Astrocyte (in vitro differentiated cells and primary cell): Measurements from ENCODE around the gene HOXD10. TPM values are rescaled to one million over a fixed set of nuclear protein-coding genes. Genes with fewer than 3 reads are reported as not detected.

Experiments
- DNase-seq: peaks from one replicate; pipeline ENCODE4 v3.0.0-alpha.2; 2010; ENCODE audit warnings: low read depth
- FAIRE-seq: peaks from 2 replicates; lab custom pipeline; 2011; peaks lifted over from hg19 to GRCh38; lab: Jason Lieb, UNC
- H2AFZ ChIP-seq: 2 replicates; pipeline ENCODE4 v1.6.0; 2012; ENCODE audit warnings: low read depth, low read length, inconsistent platforms
- H3K27ac ChIP-seq: 2 replicates; pipeline ENCODE4 v1.5.1; 2011; ENCODE audit warnings: low read depth, low read length, inconsistent platforms
- H3K27me3 ChIP-seq: 2 replicates; pipeline ENCODE4 v1.6.0; 2011; ENCODE audit warnings: low read length, inconsistent platforms; ENCODE audit not compliant: insufficient read depth
- H3K36me3 ChIP-seq: 2 replicates; pipeline ENCODE4 v1.5.1; 2011; ENCODE audit warnings: low read length, inconsistent platforms; ENCODE audit not compliant: insufficient read depth
- H3K4me1 ChIP-seq: 2 replicates; pipeline ENCODE4 v1.5.1; 2011; ENCODE audit warnings: low read length, inconsistent platforms; ENCODE audit not compliant: insufficient read depth
- H3K4me2 ChIP-seq: 2 replicates; pipeline ENCODE4 v1.6.0; 2012; ENCODE audit warnings: low read length, inconsistent platforms
- H3K4me3 ChIP-seq: 2 replicates; pipeline ENCODE4 v1.5.1; 2011; ENCODE audit warnings: low read depth, mild to moderate bottlenecking, low read length, inconsistent platforms; ENCODE audit not compliant: insufficient read depth
- H3K79me2 ChIP-seq: 2 replicates; pipeline ENCODE4 v1.6.0; 2012; ENCODE audit warnings: mild to moderate bottlenecking, low read length, inconsistent platforms; ENCODE audit not compliant: insufficient read depth
- H3K9ac ChIP-seq: 2 replicates; pipeline ENCODE4 v1.6.0; 2012; ENCODE audit warnings: mild to moderate bottlenecking, low read length, inconsistent platforms
- H3K9me3 ChIP-seq: 2 replicates; pipeline ENCODE4 v1.5.1; 2012; ENCODE audit warnings: low read depth, mild to moderate bottlenecking, low read length, inconsistent platforms; ENCODE audit not compliant: insufficient read depth
- H4K20me1 ChIP-seq: 2 replicates; pipeline ENCODE4 v1.6.0; 2012; ENCODE audit warnings: low read length, inconsistent platforms; ENCODE audit not compliant: insufficient read depth
- H3K27ac Mint-ChIP-seq: one replicate; pipeline ENCODE4 v1.8.0; 2021; ENCODE audit warnings: mild to moderate bottlenecking, mixed read lengths; ENCODE audit not compliant: unreplicated experiment
- H3K27me3 Mint-ChIP-seq: one replicate; pipeline ENCODE4 v1.8.0; 2021; ENCODE audit warnings: low read depth, mixed read lengths; ENCODE audit not compliant: unreplicated experiment
- H3K36me3 Mint-ChIP-seq: one replicate; pipeline ENCODE4 v1.8.0; 2021; ENCODE audit warnings: low read depth, mixed read lengths; ENCODE audit not compliant: unreplicated experiment
- H3K4me1 Mint-ChIP-seq: one replicate; pipeline ENCODE4 v1.8.0; 2021; ENCODE audit warnings: low read depth, mixed read lengths; ENCODE audit not compliant: unreplicated experiment
- H3K4me3 Mint-ChIP-seq: one replicate; pipeline ENCODE4 v1.8.0; 2021; ENCODE audit warnings: mild to moderate bottlenecking, moderate library complexity, mixed read lengths; ENCODE audit not compliant: unreplicated experiment
- H3K9me3 Mint-ChIP-seq: one replicate; pipeline ENCODE4 v1.8.0; 2021; ENCODE audit warnings: mild to moderate bottlenecking, mixed read lengths; ENCODE audit not compliant: unreplicated experiment
- EZH2 ChIP-seq: IDR thresholded peaks from 2 replicates; pipeline ENCODE4 v1.6.1; 2012; ENCODE audit warnings: mild to moderate bottlenecking, low read length, inconsistent platforms; ENCODE audit not compliant: insufficient read depth
- total RNA-seq: library from RNA; stranded (reverse); gene quantifications from 2 replicates; pipeline ENCODE4 v1.2.1, GENCODE V29; 2021
- TF ChIP-seq, protein P1 (sequence below): IDR thresholded peaks from 2 replicates; pipeline ENCODE4 v1.5.1; 2011; ENCODE audit warnings: low read depth, mild to moderate bottlenecking, inconsistent platforms, low read length, moderate library complexity; ENCODE audit not compliant: insufficient read depth

HOXD10 gene
- total RNA-seq, 1 donor from 2014 or later: not detected

DNA sequence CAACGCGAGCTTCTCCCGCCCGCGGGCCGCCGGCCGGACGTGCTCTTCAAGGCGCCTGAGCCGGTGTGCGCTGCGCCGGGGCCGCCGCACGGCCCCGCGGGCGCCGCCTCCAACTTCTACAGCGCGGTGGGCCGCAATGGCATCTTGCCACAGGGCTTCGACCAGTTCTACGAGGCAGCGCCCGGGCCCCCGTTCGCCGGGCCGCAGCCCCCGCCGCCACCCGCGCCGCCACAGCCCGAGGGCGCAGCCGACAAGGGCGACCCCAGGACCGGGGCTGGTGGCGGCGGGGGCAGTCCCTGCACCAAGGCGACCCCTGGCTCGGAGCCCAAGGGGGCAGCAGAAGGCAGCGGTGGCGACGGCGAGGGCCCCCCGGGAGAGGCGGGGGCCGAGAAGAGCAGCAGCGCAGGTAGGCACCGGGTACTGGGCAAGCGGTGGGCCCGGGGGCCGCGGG lies 8.8 kb upstream of the HOXD10 start:
- Histone ChIP-seq H3K79me2 (no peaks in the 10 kb centered on the region), H3K4me1 (no peaks in the 10 kb centered on the region), H3K27ac (no peak overlapping the region), H3K27me3 (peaks cover 87% of the 10 kb centered on the region), H3K9ac (no peak overlapping the region), H3K36me3 (no peaks in the 10 kb centered on the region), H3K9me3 (peaks cover 4% of the 10 kb centered on the region), H4K20me1 (peaks cover 4% of the 10 kb centered on the region), H3K4me3 (no peak overlapping the region), H2AFZ (no peak overlapping the region), H3K4me2 (no peak overlapping the region)
- no peak overlapping the region for H3K4me3 Mint-ChIP-seq
- H3K27me3 Mint-ChIP-seq: peaks cover 80% of the 10 kb centered on the region
- FAIRE-seq: no peak
- no peaks in the 10 kb centered on the region for H3K36me3 Mint-ChIP-seq
- DNase-seq: no peak
- TF ChIP-seq, protein P1, sequence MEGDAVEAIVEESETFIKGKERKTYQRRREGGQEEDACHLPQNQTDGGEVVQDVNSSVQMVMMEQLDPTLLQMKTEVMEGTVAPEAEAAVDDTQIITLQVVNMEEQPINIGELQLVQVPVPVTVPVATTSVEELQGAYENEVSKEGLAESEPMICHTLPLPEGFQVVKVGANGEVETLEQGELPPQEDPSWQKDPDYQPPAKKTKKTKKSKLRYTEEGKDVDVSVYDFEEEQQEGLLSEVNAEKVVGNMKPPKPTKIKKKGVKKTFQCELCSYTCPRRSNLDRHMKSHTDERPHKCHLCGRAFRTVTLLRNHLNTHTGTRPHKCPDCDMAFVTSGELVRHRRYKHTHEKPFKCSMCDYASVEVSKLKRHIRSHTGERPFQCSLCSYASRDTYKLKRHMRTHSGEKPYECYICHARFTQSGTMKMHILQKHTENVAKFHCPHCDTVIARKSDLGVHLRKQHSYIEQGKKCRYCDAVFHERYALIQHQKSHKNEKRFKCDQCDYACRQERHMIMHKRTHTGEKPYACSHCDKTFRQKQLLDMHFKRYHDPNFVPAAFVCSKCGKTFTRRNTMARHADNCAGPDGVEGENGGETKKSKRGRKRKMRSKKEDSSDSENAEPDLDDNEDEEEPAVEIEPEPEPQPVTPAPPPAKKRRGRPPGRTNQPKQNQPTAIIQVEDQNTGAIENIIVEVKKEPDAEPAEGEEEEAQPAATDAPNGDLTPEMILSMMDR: no peak
- TF ChIP-seq EZH2: peak; percentile 28
- peaks cover 4% of the 10 kb centered on the region for H3K4me1 Mint-ChIP-seq
- H3K27ac Mint-ChIP-seq: no peak overlapping the region
- peaks cover 17% of the 10 kb centered on the region for H3K9me3 Mint-ChIP-seq

DNA sequence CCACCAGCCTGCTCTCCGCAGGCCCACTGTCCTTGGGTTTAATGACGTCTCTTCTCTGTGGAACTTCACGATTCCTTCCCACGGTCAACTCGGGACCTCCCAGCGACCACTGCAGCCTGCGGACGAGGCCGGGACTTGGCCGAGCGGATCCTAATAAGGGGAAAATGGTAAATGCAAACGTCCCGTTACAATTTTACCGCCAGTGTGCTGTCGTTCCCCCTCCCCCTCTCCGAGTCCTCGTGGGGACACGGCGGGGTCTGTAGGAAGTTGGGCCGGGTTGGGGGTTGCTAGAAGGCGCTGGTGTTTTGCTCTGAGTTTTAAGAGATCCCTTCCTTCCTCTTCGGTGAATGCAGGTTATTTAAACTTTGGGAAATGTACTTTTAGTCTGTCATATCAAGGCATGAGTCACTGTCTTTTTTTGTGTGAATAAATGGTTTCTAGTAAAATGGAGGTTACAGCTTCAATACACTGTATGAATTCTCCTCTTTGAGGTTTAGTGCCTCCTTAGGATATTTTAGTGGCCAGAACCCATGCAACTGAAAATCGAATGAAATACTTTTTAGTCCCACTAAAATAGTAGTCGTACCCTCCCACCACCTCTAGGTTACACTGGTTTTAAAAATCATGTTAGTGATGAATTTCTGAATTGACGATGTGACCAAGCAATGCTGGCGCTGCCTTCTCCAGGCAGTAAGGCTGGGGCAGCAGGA lies 7.2 kb upstream of the HOXD10 start:
- Histone ChIP-seq H4K20me1 (peaks cover 4% of the 10 kb centered on the region), H3K36me3 (no peaks in the 10 kb centered on the region), H3K4me1 (no peaks in the 10 kb centered on the region), H3K9ac (no peak overlapping the region), H3K4me3 (no peak overlapping the region), H3K4me2 (no peak overlapping the region), H3K79me2 (no peaks in the 10 kb centered on the region), H3K27ac (no peak overlapping the region), H3K9me3 (peaks cover 4% of the 10 kb centered on the region), H3K27me3 (peaks cover 87% of the 10 kb centered on the region), H2AFZ (no peak overlapping the region)
- FAIRE-seq: no peak
- H3K4me3 Mint-ChIP-seq: no peak overlapping the region
- H3K36me3 Mint-ChIP-seq: no peaks in the 10 kb centered on the region
- H3K27ac Mint-ChIP-seq: peak overlapping the region; percentile 48
- peaks cover 80% of the 10 kb centered on the region for H3K27me3 Mint-ChIP-seq
- peaks cover 2% of the 10 kb centered on the region for H3K4me1 Mint-ChIP-seq
- TF ChIP-seq EZH2: peak; percentile 42
- TF ChIP-seq, protein P1: no peak
- DNase-seq: no peak
- H3K9me3 Mint-ChIP-seq: peaks cover 16% of the 10 kb centered on the region

DNA sequence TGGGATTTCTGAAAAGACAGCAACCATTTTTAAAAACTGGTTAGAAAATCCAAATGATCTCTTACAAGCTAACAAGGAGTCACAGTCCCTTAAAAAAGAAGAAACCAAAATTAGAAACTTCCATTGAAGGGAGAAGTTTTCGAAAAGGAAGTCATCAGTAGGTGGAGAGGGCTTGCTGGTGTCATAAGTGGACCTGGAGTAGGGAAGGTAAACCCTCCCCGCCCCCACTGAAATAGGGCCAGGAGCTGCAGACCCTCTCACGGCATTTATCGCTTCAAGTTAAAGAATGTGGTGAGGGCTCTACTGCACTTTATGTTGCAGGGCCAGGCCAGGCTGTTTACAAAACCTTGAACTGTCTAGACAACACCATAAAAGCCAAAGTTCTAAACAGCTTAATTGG lies 6.6 kb upstream of the HOXD10 start:
- H3K4me3 Mint-ChIP-seq: no peak overlapping the region
- peaks cover 16% of the 10 kb centered on the region for H3K9me3 Mint-ChIP-seq
- H3K27me3 Mint-ChIP-seq: peaks cover 80% of the 10 kb centered on the region
- no peaks in the 10 kb centered on the region for H3K4me1 ChIP-seq
- no peaks in the 10 kb centered on the region for H3K36me3 ChIP-seq
- H3K9me3 ChIP-seq: peaks cover 4% of the 10 kb centered on the region
- no peak overlapping the region for H3K4me3 ChIP-seq
- H3K36me3 Mint-ChIP-seq: no peaks in the 10 kb centered on the region
- TF ChIP-seq, protein P1: no peak
- no peak for TF ChIP-seq EZH2
- no peak overlapping the region for H2AFZ ChIP-seq
- H3K4me1 Mint-ChIP-seq: peaks cover 2% of the 10 kb centered on the region
- DNase-seq (no peak), FAIRE-seq (no peak)
- no peak overlapping the region for H3K9ac ChIP-seq
- H3K4me2 ChIP-seq: no peak overlapping the region
- H3K79me2 ChIP-seq: no peaks in the 10 kb centered on the region
- peaks cover 87% of the 10 kb centered on the region for H3K27me3 ChIP-seq
- H3K27ac Mint-ChIP-seq: no peak overlapping the region
- peaks cover 4% of the 10 kb centered on the region for H4K20me1 ChIP-seq
- H3K27ac ChIP-seq: no peak overlapping the region
